Skeletal muscle satellite cell (primary cell): Measurements from ENCODE around the gene FHOD3.

ENCODE experiments used
- H3K27me3 ChIP-seq: 2 replicates; pipeline ENCODE4 v1.7.0; 2013; ENCODE audit warnings: low read length; ENCODE audit not compliant: control insufficient read depth, insufficient read depth
- H3K36me3 ChIP-seq: 2 replicates; pipeline ENCODE4 v1.7.0; 2013; ENCODE audit warnings: mild to moderate bottlenecking, control low read depth, low read length; ENCODE audit not compliant: insufficient read depth
- H3K4me1 ChIP-seq: 2 replicates; pipeline ENCODE4 v1.7.0; 2013; ENCODE audit warnings: low read length; ENCODE audit not compliant: control insufficient read depth, insufficient read depth
- H3K4me2 ChIP-seq: 2 replicates; pipeline ENCODE4 v1.7.0; 2013; ENCODE audit warnings: mild to moderate bottlenecking, low read length
- H3K4me3 ChIP-seq: 2 replicates; pipeline ENCODE4 v1.7.0; 2013; ENCODE audit warnings: low read length
- H3K9ac ChIP-seq: 2 replicates; pipeline ENCODE4 v1.7.0; 2013; ENCODE audit warnings: mild to moderate bottlenecking, low read depth, low read length, moderate library complexity
- H3K9me3 ChIP-seq: replicated peaks from 2 replicates; pipeline ENCODE4 v1.7.0; 2013; ENCODE audit warnings: mild to moderate bottlenecking, control low read depth, low read length

Gene FHOD3

DNA sequence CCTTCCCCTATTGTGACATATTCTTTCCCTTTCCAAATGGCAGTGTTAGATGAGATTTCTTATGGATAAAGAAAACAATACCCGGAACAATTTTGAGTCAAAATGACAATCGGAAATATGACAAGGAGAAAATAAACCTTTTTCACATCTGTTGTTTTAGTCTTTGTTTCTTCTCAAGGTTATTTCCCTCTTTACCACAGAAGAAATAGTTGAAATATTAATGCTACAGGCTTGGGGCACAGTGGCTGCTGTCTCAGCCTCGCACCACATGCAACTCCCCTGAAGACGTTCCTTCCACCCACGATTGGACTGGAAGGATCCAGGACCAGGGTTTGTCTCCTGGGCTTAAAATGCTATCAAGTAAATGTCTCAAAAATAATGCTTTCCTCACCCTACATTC is 77.6 kb downstream of the FHOD3 start:
- no peaks in the 10 kb centered on the region for H3K36me3 ChIP-seq
- no peak overlapping the region for H3K4me3 ChIP-seq
- H3K4me2 ChIP-seq: no peak overlapping the region
- H3K9me3 ChIP-seq: no peaks in the 10 kb centered on the region
- H3K4me1 ChIP-seq: peaks cover 16% of the 10 kb centered on the region
- no peak overlapping the region for H3K9ac ChIP-seq
- no peaks in the 10 kb centered on the region for H3K27me3 ChIP-seq

DNA sequence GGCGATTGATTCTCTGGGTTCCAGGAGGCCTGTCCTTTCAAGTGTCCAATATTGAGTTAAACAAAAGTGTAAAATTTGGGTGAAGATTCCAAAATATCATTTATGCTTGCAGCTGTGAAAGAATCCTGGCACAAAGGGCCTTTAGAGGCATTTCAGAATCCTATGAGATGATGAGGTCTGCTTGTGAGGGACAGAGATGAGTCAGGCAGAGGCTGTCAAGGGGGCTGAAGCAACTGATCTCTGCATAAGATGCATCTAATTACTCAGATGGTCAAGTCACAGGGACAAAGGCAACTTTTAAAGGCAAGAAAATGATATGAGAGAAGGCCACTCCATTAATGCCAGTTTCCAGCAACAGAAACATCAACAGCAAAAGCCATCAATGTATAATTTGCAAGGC is 78.8 kb downstream of the FHOD3 start:
- H3K4me3 ChIP-seq: no peak overlapping the region
- peaks cover 16% of the 10 kb centered on the region for H3K4me1 ChIP-seq
- H3K9ac ChIP-seq: no peak overlapping the region
- no peak overlapping the region for H3K4me2 ChIP-seq
- no peaks in the 10 kb centered on the region for H3K27me3 ChIP-seq
- no peaks in the 10 kb centered on the region for H3K9me3 ChIP-seq
- H3K36me3 ChIP-seq: no peaks in the 10 kb centered on the region

DNA sequence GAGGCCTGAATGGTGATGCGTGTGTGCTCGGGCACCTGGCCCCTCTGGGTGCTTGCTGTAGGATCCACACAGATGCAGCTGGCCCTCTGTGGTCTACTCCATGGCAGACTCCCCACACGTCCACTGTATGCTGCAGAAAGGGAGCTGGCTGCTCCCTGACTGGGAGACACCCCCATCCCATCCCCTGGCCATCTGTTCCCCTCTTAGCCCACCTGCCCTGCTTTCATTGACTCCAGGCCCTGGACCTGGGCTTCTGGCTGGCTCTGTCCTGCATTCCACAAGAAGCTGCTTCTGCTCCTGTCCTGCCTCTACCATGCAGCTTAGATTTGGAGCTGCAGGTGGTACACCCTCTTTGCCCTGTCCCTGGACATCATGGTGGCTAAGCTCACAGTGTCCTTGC is 80.1 kb downstream of the FHOD3 start:
- no peak overlapping the region for H3K9ac ChIP-seq
- H3K27me3 ChIP-seq: no peaks in the 10 kb centered on the region
- H3K4me3 ChIP-seq: no peak overlapping the region
- H3K36me3 ChIP-seq: no peaks in the 10 kb centered on the region
- H3K4me1 ChIP-seq: peaks cover 16% of the 10 kb centered on the region
- no peaks in the 10 kb centered on the region for H3K9me3 ChIP-seq
- no peak overlapping the region for H3K4me2 ChIP-seq

DNA sequence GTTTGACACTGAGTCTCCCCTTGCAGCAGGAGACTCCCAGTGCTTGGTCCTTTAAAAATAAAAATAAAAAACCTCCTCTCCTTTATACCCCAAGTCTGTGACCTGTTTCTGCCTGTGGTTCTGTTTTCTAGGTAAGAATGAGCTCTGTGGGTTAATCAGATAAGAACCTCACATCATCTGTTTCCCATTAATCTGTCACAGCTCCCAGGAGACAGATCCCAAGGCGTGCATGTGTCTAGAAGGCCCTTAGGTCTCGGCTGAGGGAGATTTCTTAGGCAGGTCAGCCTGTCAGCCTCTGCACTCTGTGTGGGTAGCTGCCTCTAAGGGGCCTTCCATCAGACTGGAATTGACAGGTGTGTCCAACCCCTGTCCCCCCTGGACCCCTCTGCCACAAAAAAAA is 80.7 kb downstream of the FHOD3 start:
- Histone ChIP-seq H3K27me3 (no peaks in the 10 kb centered on the region), H3K4me3 (no peak overlapping the region), H3K4me2 (no peak overlapping the region), H3K9me3 (no peaks in the 10 kb centered on the region), H3K9ac (no peak overlapping the region), H3K36me3 (no peaks in the 10 kb centered on the region), H3K4me1 (peaks cover 16% of the 10 kb centered on the region)

DNA sequence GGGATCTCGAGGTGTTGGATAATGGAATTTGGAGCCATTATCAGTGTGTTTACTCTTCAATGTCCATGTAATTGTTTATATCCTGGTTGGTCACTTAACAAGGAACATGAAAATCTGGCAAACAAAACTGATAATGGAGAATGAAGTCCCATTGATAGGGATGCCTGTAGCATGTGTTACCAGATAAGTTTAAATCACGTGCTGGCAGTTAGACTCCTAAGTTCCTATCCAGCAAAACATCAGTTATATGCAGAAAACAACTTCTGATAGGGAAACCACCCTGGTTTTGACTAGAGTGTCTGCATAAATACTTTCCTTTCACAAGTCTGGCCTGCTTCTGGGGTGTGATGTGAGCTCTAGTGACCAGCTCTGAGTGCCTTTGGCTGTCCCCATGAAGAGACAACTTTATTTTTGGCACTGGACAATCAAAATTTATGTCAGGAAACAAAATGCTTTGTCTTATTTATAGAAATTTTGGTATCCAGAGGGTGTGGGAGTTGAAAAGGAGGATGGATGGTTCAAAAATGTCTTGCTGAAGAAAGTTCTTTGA is 82.0 kb downstream of the FHOD3 start:
- Histone ChIP-seq H3K4me2 (no peak overlapping the region), H3K36me3 (no peaks in the 10 kb centered on the region), H3K9me3 (no peaks in the 10 kb centered on the region), H3K4me1 (peaks cover 7% of the 10 kb centered on the region), H3K9ac (no peak overlapping the region), H3K4me3 (no peak overlapping the region), H3K27me3 (no peaks in the 10 kb centered on the region)

DNA sequence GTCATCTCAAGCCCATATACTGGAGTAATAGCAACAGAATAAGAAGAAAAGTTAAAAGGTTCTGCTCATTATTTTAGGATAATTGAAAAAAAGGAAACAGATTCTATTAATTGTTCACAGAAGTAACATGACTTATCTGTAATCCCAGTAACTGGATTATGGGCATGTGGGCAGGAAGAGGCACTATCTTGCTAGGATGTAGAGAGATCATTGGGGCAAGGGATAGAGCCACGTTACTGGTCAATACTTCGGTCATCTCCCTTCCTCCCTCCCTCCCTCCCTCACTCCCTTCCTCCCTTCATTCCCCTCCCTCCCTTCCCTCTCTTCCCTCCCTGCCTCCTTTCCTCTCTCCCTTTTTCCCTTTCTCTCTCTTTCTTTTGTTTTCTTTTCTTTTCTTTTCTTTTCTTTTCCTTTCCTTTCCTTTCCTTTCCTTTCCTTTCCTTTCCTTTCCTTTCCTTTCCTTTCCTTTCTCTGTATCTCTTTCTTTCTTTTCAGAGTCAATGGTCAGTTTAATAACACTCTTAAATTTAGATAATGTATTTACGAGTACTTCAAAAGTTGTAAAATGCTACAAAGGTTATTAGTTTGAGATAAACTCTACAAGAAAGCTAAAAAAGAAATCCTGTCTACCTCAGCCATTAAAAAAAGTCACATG is 82.8 kb downstream of the FHOD3 start:
- H3K27me3 ChIP-seq: no peaks in the 10 kb centered on the region
- no peak overlapping the region for H3K4me2 ChIP-seq
- peaks cover 6% of the 10 kb centered on the region for H3K4me1 ChIP-seq
- no peaks in the 10 kb centered on the region for H3K9me3 ChIP-seq
- H3K36me3 ChIP-seq: no peaks in the 10 kb centered on the region
- H3K4me3 ChIP-seq: no peak overlapping the region
- H3K9ac ChIP-seq: no peak overlapping the region

DNA sequence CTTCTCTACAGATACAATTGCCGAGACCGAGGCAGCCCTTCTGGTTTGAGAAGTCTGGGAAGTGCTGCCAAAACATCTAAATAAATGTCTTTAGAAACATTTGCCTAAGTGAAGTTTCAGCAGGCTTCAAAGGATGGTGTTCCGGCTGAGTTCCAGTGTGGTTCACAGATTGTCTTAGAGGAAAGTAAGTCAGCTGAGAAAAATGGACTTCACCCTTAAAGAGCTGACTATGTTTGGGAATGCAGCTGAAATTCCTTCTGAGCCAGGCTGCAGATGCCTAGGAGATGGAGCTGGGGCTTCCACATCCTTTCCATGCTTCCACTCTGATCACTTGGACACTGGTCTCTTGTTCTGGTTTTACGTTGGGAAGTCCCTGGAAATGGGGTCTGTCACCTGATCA is 83.6 kb downstream of the FHOD3 start:
- Histone ChIP-seq H3K27me3 (no peaks in the 10 kb centered on the region), H3K36me3 (no peaks in the 10 kb centered on the region), H3K4me2 (no peak overlapping the region), H3K4me1 (peaks cover 5% of the 10 kb centered on the region), H3K4me3 (no peak overlapping the region), H3K9ac (no peak overlapping the region), H3K9me3 (no peaks in the 10 kb centered on the region)

DNA sequence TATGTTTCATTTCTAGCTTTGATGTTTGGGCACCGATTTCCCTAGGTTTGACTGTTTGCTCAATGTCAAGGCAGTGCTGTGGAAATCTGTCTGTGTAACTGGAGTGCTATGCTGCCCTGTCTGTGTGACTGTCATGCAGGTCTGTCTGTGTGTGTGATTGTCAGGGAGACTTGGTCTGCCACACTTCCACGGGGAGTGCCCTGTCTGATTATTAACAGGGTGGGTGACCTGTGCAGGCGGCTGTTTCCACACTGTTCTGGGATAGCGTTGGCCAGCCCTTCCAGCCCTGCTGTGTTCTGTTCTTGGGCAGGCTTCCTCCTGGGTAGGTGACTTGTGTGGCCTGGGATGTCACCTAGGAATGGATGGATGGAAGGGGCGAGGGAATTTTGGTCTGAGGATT is 85.3 kb downstream of the FHOD3 start:
- no peaks in the 10 kb centered on the region for H3K27me3 ChIP-seq

DNA sequence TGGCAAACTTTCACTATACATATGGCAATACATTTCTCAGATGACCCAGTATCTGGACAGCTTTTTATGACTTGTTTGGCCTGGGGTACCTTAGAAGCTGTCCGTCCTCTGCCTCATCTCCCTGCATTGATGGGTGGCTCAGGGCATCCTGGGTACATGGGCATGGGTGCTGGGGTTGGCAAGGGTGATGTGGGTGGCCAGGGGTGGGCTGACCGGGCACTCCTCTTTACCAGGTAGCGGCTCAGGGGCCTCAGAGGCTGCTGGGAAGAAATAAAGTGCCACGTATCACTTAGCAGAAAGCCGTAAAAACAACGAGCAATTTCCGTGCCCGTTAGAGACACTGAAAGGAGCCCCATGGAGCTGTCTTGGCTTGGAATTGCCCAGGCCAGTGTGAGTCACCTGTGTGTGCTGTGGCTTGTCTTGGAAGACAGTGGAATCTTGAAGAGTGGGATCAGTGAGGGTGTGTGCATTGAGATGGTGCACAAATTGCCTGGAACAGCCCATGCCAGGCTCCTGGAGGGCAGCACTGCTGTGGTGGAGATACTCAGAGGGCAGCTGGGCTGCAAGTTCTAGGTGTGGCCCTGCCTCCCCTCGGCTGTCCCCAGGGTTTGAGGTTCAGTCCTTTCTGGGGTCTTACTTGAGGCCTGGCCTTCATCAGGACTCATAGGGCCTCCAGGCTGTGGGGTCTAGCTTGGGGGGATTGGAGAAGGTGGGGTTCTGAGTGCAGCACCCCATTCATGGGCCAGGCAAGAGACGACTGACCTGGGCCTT is 88.8 kb downstream of the FHOD3 start:
- Histone ChIP-seq H3K4me1 (no peaks in the 10 kb centered on the region), H3K9me3 (no peaks in the 10 kb centered on the region), H3K4me3 (no peak overlapping the region), H3K27me3 (no peaks in the 10 kb centered on the region), H3K36me3 (no peaks in the 10 kb centered on the region), H3K9ac (no peak overlapping the region), H3K4me2 (no peak overlapping the region)

More for the DNA sequence above, 85.3 kb downstream of the FHOD3 start:
- Histone ChIP-seq H3K9me3 (no peaks in the 10 kb centered on the region), H3K9ac (no peak overlapping the region), H3K4me1 (no peaks in the 10 kb centered on the region), H3K4me2 (no peak overlapping the region), H3K36me3 (no peaks in the 10 kb centered on the region), H3K4me3 (no peak overlapping the region)

DNA sequence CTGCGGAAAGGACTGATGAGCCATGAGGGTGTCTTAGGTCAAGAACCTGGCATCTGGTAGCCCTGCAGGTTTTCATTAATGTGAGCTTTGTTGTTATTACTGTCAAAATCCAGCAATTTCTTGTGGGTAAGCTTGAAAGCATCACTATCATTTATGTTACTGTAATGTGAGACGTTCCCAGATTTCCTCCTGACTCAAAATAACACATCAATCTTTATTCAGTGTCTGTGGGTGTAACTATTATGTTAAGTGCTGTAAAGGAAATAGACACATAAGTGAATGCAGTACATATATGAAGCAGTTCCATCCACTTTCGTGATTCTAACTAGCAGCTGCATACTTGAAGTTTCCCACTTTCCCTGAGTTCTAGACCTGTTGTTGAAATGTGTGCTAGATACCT is 89.8 kb downstream of the FHOD3 start:
- Histone ChIP-seq H3K4me3 (no peak overlapping the region), H3K4me2 (no peak overlapping the region), H3K9ac (no peak overlapping the region), H3K4me1 (no peaks in the 10 kb centered on the region), H3K27me3 (no peaks in the 10 kb centered on the region), H3K9me3 (no peaks in the 10 kb centered on the region), H3K36me3 (no peaks in the 10 kb centered on the region)

DNA sequence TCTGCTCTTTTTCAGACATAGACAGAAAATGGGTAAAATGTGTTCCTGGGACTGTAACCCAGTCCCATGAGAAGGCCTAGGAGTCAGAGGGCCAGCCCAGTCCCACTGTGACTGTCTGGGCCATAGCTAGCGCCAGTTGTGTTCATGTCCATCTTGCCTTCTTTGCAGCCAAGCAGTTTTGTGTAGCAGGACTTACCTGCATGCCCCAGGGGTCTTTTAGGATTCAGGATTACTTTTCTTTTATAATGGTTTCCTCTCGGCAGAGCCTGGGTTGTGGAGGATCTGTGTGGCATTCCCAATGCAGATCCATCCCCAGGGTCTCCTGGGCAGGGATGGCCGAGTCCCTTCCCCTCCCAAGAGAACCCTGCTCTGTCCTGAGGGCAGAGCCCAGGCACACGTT is 90.8 kb downstream of the FHOD3 start:
- H3K27me3 ChIP-seq: no peaks in the 10 kb centered on the region
- H3K9ac ChIP-seq: no peak overlapping the region
- no peaks in the 10 kb centered on the region for H3K36me3 ChIP-seq
- no peaks in the 10 kb centered on the region for H3K9me3 ChIP-seq
- no peaks in the 10 kb centered on the region for H3K4me1 ChIP-seq
- no peak overlapping the region for H3K4me3 ChIP-seq
- H3K4me2 ChIP-seq: no peak overlapping the region

DNA sequence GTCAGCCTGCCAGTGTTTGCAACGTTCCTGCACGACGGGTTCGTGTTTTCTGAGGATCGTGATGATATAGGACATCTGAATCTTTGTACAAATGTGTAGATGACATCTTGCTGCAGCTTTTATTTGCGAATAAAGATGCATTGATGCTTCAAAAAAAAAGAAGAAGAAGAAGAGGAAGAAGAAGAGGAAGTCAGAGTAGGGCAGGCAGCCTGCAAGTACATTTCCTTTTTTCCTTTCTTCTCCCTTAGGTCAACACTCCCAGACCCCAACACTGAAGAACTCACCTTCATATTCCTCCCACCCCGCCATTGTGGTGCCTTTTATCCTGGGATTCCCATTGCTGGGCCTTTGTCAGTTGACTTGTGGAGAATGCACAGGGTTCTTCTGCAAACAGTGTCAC is 91.5 kb downstream of the FHOD3 start:
- no peak overlapping the region for H3K9ac ChIP-seq
- H3K4me2 ChIP-seq: no peak overlapping the region
- no peaks in the 10 kb centered on the region for H3K27me3 ChIP-seq
- H3K4me1 ChIP-seq: no peaks in the 10 kb centered on the region
- no peak overlapping the region for H3K4me3 ChIP-seq
- H3K9me3 ChIP-seq: no peaks in the 10 kb centered on the region
- no peaks in the 10 kb centered on the region for H3K36me3 ChIP-seq
